Kasumi-1 (cell line): ENCODE results near the gene APOA1.

Experiments
- DNase-seq, 2 experiments: peaks; one replicate each; lab custom pipeline; 2025; lab: John Stamatoyannopoulos, UW

The APOA1 gene

GRCh38 chr11:116837231-116838091 is at the start of gene APOA1:
Gene APOA1, minus strand, starts transcription at chr11:116837622. Its CDS starts 235 bp downstream, at chr11:116837387.
- DNase-seq = no peak

- no peak for DNase-seq
These were observed 48.7 kb upstream of the APOA1 start for GRCh38 chr11:116885951-116886655.

DNA sequence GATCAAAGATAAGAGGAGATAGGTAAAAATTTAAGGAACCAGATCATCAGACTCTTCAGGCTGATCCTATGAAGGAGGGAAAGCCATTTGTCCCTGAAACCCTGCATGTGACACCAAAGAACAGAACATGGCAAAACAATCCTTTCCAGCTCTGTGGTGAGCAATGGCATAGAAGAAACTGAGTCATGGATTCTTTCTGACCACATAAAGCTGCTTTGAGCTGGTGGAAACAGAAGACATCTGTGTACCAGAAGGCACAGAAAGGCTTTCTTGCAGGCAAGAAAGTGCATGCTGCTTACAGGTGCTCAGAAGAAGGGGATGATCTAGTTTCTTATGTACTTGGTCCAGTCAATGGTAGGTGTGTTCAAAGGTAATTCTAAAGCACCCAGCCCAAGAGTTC is 45.0 kb upstream of the APOA1 start:
- no peak for DNase-seq

DNA sequence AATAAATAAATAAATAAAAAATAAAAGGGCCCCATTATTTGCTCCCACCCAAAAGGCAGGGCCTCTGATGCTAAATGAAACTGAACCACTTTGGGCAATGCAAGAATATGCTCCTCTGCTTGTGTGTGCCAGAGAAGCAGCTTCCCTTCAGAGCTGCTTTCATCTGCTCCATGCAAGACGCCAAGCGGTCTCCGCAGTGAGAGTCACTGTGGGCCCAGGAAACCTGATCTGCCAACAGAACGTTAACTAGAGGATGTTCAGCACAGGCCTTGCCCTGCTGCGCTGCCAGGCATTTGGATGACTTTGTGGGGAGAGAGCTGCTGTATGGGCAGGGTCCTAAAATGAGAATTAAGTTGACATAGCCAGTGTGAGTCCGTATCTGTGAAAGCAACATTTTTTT is 43.7 kb upstream of the APOA1 start:
- DNase-seq = no peak

GRCh38 chr11:116879800-116880625 is 42.6 kb upstream of the APOA1 start:
- peak; percentile 81 to 88 for DNase-seq

DNA sequence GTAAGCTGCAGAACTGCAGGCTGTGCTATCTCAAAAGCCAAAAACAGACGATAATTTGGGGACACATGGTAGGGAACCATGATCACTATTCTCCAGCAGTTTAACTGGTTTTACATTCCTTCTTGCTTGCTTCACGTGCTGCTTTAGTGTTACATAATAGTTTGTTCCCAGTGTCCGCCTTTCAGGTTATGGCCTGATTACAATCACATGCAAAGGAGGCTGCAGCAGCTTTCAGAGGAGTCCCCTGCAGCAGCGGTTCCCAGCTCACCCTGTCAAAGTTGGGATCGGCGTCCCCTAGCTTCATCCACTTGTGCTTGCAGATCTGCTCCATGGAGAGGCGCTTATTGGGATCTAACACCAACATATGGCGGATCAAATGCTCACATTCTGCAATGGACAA is 39.2 kb upstream of the APOA1 start:
- DNase-seq = no peak

GRCh38 chr11:116875194-116875593 is 37.8 kb upstream of the APOA1 start:
- DNase-seq = no peak

GRCh38 chr11:116874251-116874650 is 36.8 kb upstream of the APOA1 start:
- no peak for DNase-seq

DNA sequence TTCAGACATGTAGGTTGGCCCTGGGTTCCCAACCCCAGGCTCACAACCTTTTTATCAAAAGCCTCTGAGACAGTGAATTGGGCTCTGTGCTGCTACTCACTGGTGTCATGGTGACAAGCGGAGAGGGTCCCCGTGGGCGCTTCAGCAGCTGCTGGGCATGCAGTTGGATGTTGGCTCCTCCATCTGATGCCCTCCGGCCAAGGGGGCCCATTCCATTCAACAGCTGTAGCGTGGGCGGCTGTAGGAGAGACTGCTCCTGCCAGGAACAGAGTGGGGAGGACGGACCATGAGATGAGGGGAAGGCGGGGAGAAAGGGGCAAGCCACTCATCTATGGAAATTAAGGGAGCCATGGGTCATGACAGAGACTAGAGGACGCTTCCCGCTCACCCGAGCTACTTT is 36.0 kb upstream of the APOA1 start:
- no peak for DNase-seq

GRCh38 chr11:116871248-116871647 is 33.8 kb upstream of the APOA1 start:
- peak in 1 of 2 experiments; percentile 19 for DNase-seq

DNA sequence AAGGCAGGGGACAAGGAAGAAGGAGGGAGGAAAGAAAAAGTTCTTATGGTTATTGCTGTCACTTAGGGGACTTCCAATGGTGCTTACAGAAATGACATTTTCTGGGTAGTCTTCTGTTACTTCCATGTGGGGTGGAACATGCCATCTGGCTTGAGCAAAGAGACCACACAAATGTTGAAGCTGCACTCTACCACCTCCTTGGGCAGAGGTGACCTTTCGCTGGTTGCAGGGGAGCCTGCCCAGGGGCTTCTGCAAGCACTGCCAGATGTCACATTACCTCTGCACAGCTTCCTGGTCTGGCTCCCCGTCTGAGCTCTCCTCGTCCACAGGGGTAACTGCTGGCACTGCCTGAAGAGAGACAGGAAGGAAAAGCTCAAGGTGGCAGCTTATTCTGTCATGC is 32.6 kb upstream of the APOA1 start:
- peak; percentile 98 to 99 for DNase-seq

DNA sequence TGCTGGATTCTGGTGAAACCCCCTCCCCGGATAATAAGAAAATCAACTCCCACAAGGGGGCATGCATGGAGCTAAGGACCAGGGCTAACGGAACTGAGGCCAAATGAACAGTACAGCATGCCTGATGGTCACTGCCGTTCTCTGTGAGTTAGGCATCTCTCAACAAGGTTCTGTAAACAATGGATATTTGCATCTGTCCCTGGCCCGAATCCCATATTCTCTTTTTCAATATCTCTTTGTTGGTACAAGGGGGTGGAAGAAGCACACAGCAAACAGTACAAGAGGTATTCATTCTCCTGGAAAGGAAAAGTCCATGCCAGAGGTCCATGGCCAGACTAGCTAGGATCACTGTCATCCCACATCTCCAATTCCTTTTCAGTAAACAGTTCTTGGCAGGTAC is 32.2 kb upstream of the APOA1 start:
- peak in 1 of 2 experiments; percentile 36 for DNase-seq

GRCh38 chr11:116868066-116868465 is 30.6 kb upstream of the APOA1 start:
- no peak for DNase-seq

DNA sequence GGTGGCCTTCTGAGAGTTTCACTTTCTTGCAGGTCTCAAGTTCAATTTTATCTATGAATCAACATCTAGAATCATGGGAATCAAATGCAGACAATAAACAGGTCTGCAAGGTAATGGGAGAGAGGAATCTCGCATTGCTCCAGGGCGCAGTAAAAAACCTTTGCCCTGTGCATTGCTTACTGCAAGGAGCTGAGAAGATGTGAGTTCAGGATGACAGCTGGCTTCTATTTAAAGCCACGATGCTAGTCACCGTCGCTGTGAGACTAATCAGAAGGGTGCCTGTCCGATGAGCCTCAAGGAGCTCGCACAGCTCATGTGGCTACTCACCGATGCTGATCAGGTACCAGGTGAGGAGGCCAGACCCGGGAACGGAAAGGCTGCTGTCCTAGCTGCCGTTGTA is 30.2 kb upstream of the APOA1 start:
- DNase-seq = no peak

DNA sequence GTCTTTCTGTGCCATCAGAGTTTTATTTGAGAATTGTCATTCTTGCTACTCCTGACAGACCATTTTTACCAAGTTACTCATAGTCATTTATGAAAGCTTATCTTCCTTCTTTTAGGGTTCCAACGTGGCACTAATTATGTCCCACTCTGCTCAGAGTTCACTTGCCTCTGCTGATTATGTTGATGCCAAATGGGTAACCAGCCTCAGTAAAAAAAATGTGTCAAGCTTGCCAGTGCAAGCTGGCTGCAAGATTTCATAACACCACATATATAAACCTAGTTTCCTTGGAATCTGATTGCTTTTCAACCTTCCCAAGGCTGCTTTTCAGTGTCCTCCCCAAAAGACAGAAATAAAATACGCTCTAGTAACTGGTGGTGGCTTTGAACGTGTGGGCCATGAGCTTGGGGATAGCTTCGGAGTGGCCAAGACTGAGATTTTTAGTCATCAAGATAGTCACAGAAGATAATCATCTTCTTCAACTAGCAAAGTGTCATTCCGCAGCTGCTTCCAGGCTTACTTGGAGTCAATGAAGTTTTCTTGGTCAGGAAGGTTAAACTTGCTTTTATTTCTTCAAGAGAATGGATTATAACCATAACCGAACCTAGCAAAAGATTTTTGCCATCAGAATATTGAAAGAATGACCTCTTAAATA is 29.5 kb upstream of the APOA1 start:
- DNase-seq = no peak

GRCh38 chr11:116865696-116866095 is 28.3 kb upstream of the APOA1 start:
- DNase-seq = no peak

GRCh38 chr11:116864531-116864930 is 27.1 kb upstream of the APOA1 start:
- DNase-seq = no peak

GRCh38 chr11:116862951-116863350 is 25.5 kb upstream of the APOA1 start:
- DNase-seq = no peak

- no peak for DNase-seq
These were observed 24.8 kb upstream of the APOA1 start for GRCh38 chr11:116862185-116862584.

GRCh38 chr11:116861539-116861938 is 24.1 kb upstream of the APOA1 start:
- DNase-seq = no peak

DNA sequence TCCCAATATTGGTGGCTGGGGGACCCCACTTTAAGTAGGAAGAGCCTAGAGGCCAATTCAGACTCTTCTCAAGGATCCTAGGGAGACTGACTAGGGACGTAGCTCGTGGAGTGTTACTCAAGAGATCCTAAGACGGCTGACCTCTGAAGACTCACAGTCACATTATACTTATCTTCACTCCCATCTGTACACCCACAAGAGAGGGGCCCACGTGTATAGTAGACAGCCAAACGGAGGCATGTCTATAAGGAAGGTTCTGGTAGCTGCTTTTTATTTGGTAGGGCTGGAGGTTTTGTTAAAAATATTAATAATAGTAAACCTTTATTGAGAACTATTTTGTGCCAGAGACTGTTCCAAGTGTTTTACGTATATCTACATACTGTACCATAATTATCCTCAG is 22.9 kb upstream of the APOA1 start:
- DNase-seq = no peak

DNA sequence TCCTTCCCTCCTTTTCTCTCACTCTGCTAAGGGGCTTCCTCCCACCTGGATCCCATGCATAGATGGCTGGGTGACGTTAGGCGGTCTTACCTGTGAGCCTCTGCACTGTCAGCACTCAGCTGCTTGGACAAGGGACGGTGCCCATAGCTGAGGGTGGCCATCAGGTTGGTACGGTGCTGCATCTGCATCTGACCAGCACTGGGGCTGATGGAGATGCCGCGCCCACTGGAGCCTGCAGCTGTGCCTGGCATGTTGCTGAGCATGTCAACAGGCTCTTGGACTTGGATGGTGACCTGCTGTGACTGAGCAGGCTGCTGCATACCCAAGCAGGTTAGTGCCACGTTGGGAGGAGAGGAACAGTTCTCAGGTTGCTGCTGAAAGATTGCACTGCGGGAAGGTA is 21.8 kb upstream of the APOA1 start:
- DNase-seq = no peak
